Activated gamma-delta T cell treated with anti-CD3 and anti-CD28 coated beads, Interleukin-2, amount 50 U/mL, for 16 hours (primary cell): ENCODE measurements around the gene KATNBL1.
A peak's percentile ranks its signal among the peaks of the same experiment; 100 is the strongest.

Source experiments
- DNase-seq: peaks from one replicate; pipeline ENCODE4 v3.0.0-alpha.2; 2020; ENCODE audit warnings: low read depth

KATNBL1 gene

GRCh38 chr15:34209421-34210282 lies at the start of gene KATNBL1:
Gene KATNBL1, minus strand, starts transcription at chr15:34210096. Its CDS starts 46,420 bp downstream, at chr15:34163676.
- DNase-seq, result peak; percentile 98

- DNase-seq, result no peak
Observed at GRCh38 chr15:34259566-34259965, 49.7 kb upstream of the KATNBL1 start.

GRCh38 chr15:34258151-34258550 lies 48.3 kb upstream of the KATNBL1 start:
- no peak for DNase-seq

- DNase-seq, result no peak
Observed at GRCh38 chr15:34252545-34252944, 42.6 kb upstream of the KATNBL1 start.

GRCh38 chr15:34248190-34248589 lies 38.3 kb upstream of the KATNBL1 start:
- no peak for DNase-seq

- DNase-seq, result no peak
Observed at GRCh38 chr15:34246276-34246976, 36.5 kb upstream of the KATNBL1 start.

- no peak for DNase-seq
Observed at GRCh38 chr15:34243226-34243625, 33.3 kb upstream of the KATNBL1 start.

GRCh38 chr15:34242331-34242710 lies 32.4 kb upstream of the KATNBL1 start:
- DNase-seq, result no peak

- DNase-seq, result no peak
Observed at GRCh38 chr15:34241376-34242330, 31.8 kb upstream of the KATNBL1 start.

GRCh38 chr15:34240537-34240936 lies 30.6 kb upstream of the KATNBL1 start:
- DNase-seq, result no peak

- DNase-seq, result no peak
Observed at GRCh38 chr15:34239151-34239808, 29.4 kb upstream of the KATNBL1 start.

GRCh38 chr15:34233614-34234013 lies 23.7 kb upstream of the KATNBL1 start:
- no peak for DNase-seq

GRCh38 chr15:34223904-34224596 lies 14.2 kb upstream of the KATNBL1 start:
- DNase-seq, result no peak

- no peak for DNase-seq
Observed at GRCh38 chr15:34217587-34218225, 7.8 kb upstream of the KATNBL1 start.

- DNase-seq, result no peak
Observed at GRCh38 chr15:34216527-34217270, 6.8 kb upstream of the KATNBL1 start.

GRCh38 chr15:34214135-34214534 lies 4.2 kb upstream of the KATNBL1 start:
- DNase-seq, result no peak

- no peak for DNase-seq
Observed at GRCh38 chr15:34213690-34214089, 3.8 kb upstream of the KATNBL1 start.

- no peak for DNase-seq
Observed at GRCh38 chr15:34206011-34206410, 3.9 kb downstream of the KATNBL1 start.

GRCh38 chr15:34203936-34204335 lies 6.0 kb downstream of the KATNBL1 start:
- DNase-seq, result no peak

GRCh38 chr15:34203305-34203704 lies 6.6 kb downstream of the KATNBL1 start:
- DNase-seq, result no peak
